ENCODE results near the gene LMNA.
A peak's percentile ranks its signal among the peaks of the same experiment; 100 is the strongest.

The LMNA gene

GRCh38 chr1:156129687-156130577 lies 15.4 kb downstream of the LMNA start:
- peak in 41 of 42 donors; percentile 68 to 93 (median 82) for DNase-seq
- intact Hi-C loops (cut with DNase I): loop anchor here (2.0 kb wide), 2 partner anchors 31 to 39 kb away; no protein-coding TSS in a partner anchor

GRCh38 chr1:156130578-156130942 lies 16.0 kb downstream of the LMNA start:
- DNase-seq: no peak
- intact Hi-C loops (cut with DNase I): loop anchor here (2.0 kb wide), 1 partner anchor 32 kb away; no protein-coding TSS in a partner anchor

- intact Hi-C loops (cut with DNase I): no loop called here
- no peak for DNase-seq
These were observed 20.4 kb downstream of the LMNA start for GRCh38 chr1:156134716-156135435.

- intact Hi-C loops (cut with DNase I): no loop called here
- DNase-seq: no peak
These were observed 21.7 kb downstream of the LMNA start for GRCh38 chr1:156135930-156136871.

- intact Hi-C loops (cut with DNase I): no loop called here
These were observed 22.5 kb downstream of the LMNA start for GRCh38 chr1:156136970-156137483.

GRCh38 chr1:156138458-156138867 lies 24.0 kb downstream of the LMNA start:
- DNase-seq: no peak
- intact Hi-C loops (cut with DNase I): no loop called here

More at GRCh38 chr1:156136970-156137483, 22.5 kb downstream of the LMNA start:
- no peak for DNase-seq

- DNase-seq: peak in 27 of 42 donors; percentile 26 to 80 (median 57)
- intact Hi-C loops (cut with DNase I): no loop called here
These were observed 26.6 kb downstream of the LMNA start for GRCh38 chr1:156140879-156141707.

- no peak for DNase-seq
- intact Hi-C loops (cut with DNase I): no loop called here
These were observed 29.4 kb downstream of the LMNA start for GRCh38 chr1:156143765-156144489.

GRCh38 chr1:156144742-156145141 lies 30.2 kb downstream of the LMNA start:
- no peak for DNase-seq
- intact Hi-C loops (cut with DNase I): loop anchor here (5.0 kb wide), 1 partner anchor 78 kb away; no protein-coding TSS in a partner anchor

- DNase-seq: no peak
- intact Hi-C loops (cut with DNase I): loop anchor here (5.0 kb wide), 1 partner anchor 77 kb away; no protein-coding TSS in a partner anchor
These were observed 31.1 kb downstream of the LMNA start for GRCh38 chr1:156145650-156146019.

GRCh38 chr1:156146020-156146768 lies 31.7 kb downstream of the LMNA start:
- peak in 20 of 42 donors; percentile 36 to 75 (median 54) for DNase-seq

GRCh38 chr1:156146769-156147405 lies 32.4 kb downstream of the LMNA start:
- DNase-seq: peak in 32 of 42 donors; percentile 21 to 79 (median 58)
- intact Hi-C loops (cut with DNase I): loop anchor here (5.0 kb wide), 1 partner anchor 75 kb away; no protein-coding TSS in a partner anchor

More at GRCh38 chr1:156146020-156146768, 31.7 kb downstream of the LMNA start:
- intact Hi-C loops (cut with DNase I): loop anchor here (5.0 kb wide), 1 partner anchor 76 kb away; no protein-coding TSS in a partner anchor

- no peak for DNase-seq
- intact Hi-C loops (cut with DNase I): loop anchor here (5.0 kb wide), 1 partner anchor 74 kb away; no protein-coding TSS in a partner anchor
These were observed 33.7 kb downstream of the LMNA start for GRCh38 chr1:156148216-156148615.

GRCh38 chr1:156149374-156150332 lies 35.1 kb downstream of the LMNA start:
- intact Hi-C loops (cut with DNase I): loop anchor here (5.0 kb wide), 1 partner anchor 73 kb away; no protein-coding TSS in a partner anchor
- peak in 38 of 42 donors; percentile 37 to 81 (median 61) for DNase-seq
